Ascending aorta (tissue), 2 donors: ENCODE data around the gene GPX4. TPM values are rescaled to one million over a fixed set of nuclear protein-coding genes. Genes with fewer than 3 reads are reported as not detected.
"Not testable (repeated sequence)": the region's sequence is repeated elsewhere in the genome, so short reads cannot be mapped to it uniquely, and the experiment has no call there.

Experiments
- DNase-seq, 2 donors: peaks; one replicate each; pipeline ENCODE4 v3.0.0-alpha.2; 2019; ENCODE audit warnings: low spot score in 2 of 2
- H3K27ac ChIP-seq, 2 donors: fragments of 200-600 bp; sonication (generic); one replicate each; pipeline ENCODE4 v1.5.1; 2016 to 2017; ENCODE audit warnings: mild to moderate bottlenecking in 1 of 2
- H3K27me3 ChIP-seq: fragments of 200-600 bp; sonication (generic); one replicate; pipeline ENCODE4 v1.5.1; 2017
- H3K36me3 ChIP-seq, 2 donors: fragments of 200-600 bp; sonication (generic); one replicate each; pipeline ENCODE4 v1.5.1; 2016
- H3K4me1 ChIP-seq, 2 donors: fragments of 200-600 bp; sonication (generic); one replicate each; pipeline ENCODE4 v1.5.1; 2016 to 2017; ENCODE audit warnings: mild to moderate bottlenecking in 1 of 2
- H3K4me3 ChIP-seq, 2 donors: fragments of 200-600 bp; sonication (generic); one replicate each; pipeline ENCODE4 v1.5.1; 2016 to 2017; ENCODE audit warnings: mild to moderate bottlenecking in 1 of 2
- H3K9me3 ChIP-seq, 2 donors: fragments of 200-600 bp; sonication (generic); one replicate each; pipeline ENCODE4 v1.5.1; 2016
- CTCF ChIP-seq, 3 experiments: fragments of 200-600 bp in 2 of 3; fragments of 450-650 bp in 1 of 3; sonication (generic) in 2 of 3; IDR thresholded peaks; one replicate each; pipeline ENCODE4 v1.5.1; 2016 to 2019; ENCODE audit warnings: antibody characterized with exemption in 3 of 3, mild to moderate bottlenecking in 1 of 3, moderate library complexity in 1 of 3
- intact Hi-C: fragments of 100-400 bp; cut with DNase I; formaldehyde crosslinking; loops from one replicate; pipeline ENCODE4 v1.15.1; 2023
- total RNA-seq: library from RNA; depleted of rRNA; stranded (reverse); fragments of >200 nt; gene quantifications from one replicate; pipeline ENCODE4 v1.1.0, GENCODE V29; 2016

GPX4 gene
- total RNA-seq, 1 donor from 2014 or later: 348 TPM

- no peak overlapping the region for H3K4me3 ChIP-seq
- intact Hi-C loops: loop anchor here (1.0 to 5.0 kb wide), 2 partner anchors 80 to 128 kb away; no protein-coding TSS in a partner anchor
- no peaks in the 10 kb centered on the region for H3K9me3 ChIP-seq
- no peak for DNase-seq
- no peak for TF ChIP-seq CTCF (IDR thresholded peaks at IDR 0.05)
- peaks cover 81 to 88% of the 10 kb centered on the region in 2 donors for H3K36me3 ChIP-seq
- H3K27ac ChIP-seq: peak overlapping the region; percentile 79 to 95
- peaks cover 6 to 16% of the 10 kb centered on the region in 2 donors for H3K4me1 ChIP-seq
- H3K27me3 ChIP-seq: no peaks in the 10 kb centered on the region
Measured at GRCh38 chr19:1112268-1113029, 8.7 kb downstream of the GPX4 start.

GRCh38 chr19:1113030-1113985 is 9.5 kb downstream of the GPX4 start:
- intact Hi-C loops: loop anchor here (1.0 to 5.0 kb wide), 2 partner anchors 79 to 127 kb away; no protein-coding TSS in a partner anchor
- Histone ChIP-seq H3K27ac (peak overlapping the region; percentile 79 to 95), H3K36me3 (peaks cover 83 to 88% of the 10 kb centered on the region in 2 donors), H3K27me3 (no peaks in the 10 kb centered on the region), H3K9me3 (no peaks in the 10 kb centered on the region), H3K4me1 (peaks cover 6 to 16% of the 10 kb centered on the region in 2 donors), H3K4me3 (peak overlapping the region in 1 of 2 donors; percentile 38)
- TF ChIP-seq CTCF (IDR thresholded peaks at IDR 0.05): peak; percentile 95 to 98 (median 95)
- peak; percentile 81 to 97 for DNase-seq

GRCh38 chr19:1113986-1114483 is 10.2 kb downstream of the GPX4 start:
- Histone ChIP-seq H3K4me3 (peak overlapping the region in 1 of 2 donors; percentile 38), H3K27ac (peak overlapping the region; percentile 79 to 95), H3K36me3 (peaks cover 85 to 87% of the 10 kb centered on the region in 2 donors), H3K4me1 (peaks cover 6 to 16% of the 10 kb centered on the region in 2 donors), H3K27me3 (no peaks in the 10 kb centered on the region), H3K9me3 (no peaks in the 10 kb centered on the region)
- intact Hi-C loops: loop anchor here (1.0 to 5.0 kb wide), 2 partner anchors 78 to 126 kb away; no protein-coding TSS in a partner anchor
- DNase-seq: no peak
- no peak for TF ChIP-seq CTCF (IDR thresholded peaks at IDR 0.05)

- not testable (repeated sequence) for DNase-seq, H3K27ac ChIP-seq, H3K4me3 ChIP-seq, H3K27me3 ChIP-seq, H3K9me3 ChIP-seq
- intact Hi-C loops: loop anchor here (5.0 kb wide), 1 partner anchor 78 kb away; no protein-coding TSS in a partner anchor
- Histone ChIP-seq H3K4me1 (peaks cover 6 to 16% of the 10 kb centered on the region in 2 donors), H3K36me3 (peaks cover 86 to 87% of the 10 kb centered on the region in 2 donors)
Measured at GRCh38 chr19:1114728-1115127, 10.9 kb downstream of the GPX4 start.

- DNase-seq: no peak
- no peak overlapping the region for H3K4me3 ChIP-seq
- peaks cover 87% of the 10 kb centered on the region in 2 donors for H3K36me3 ChIP-seq
- TF ChIP-seq CTCF (IDR thresholded peaks at IDR 0.05): no peak
- no peaks in the 10 kb centered on the region for H3K9me3 ChIP-seq
- H3K27ac ChIP-seq: no peak overlapping the region
- peaks cover 6 to 16% of the 10 kb centered on the region in 2 donors for H3K4me1 ChIP-seq
- intact Hi-C loops: no loop called here
- no peaks in the 10 kb centered on the region for H3K27me3 ChIP-seq
Measured at GRCh38 chr19:1115646-1116420, 12.0 kb downstream of the GPX4 start.
